ENCODE results near the gene B4GALNT3.

DNA sequence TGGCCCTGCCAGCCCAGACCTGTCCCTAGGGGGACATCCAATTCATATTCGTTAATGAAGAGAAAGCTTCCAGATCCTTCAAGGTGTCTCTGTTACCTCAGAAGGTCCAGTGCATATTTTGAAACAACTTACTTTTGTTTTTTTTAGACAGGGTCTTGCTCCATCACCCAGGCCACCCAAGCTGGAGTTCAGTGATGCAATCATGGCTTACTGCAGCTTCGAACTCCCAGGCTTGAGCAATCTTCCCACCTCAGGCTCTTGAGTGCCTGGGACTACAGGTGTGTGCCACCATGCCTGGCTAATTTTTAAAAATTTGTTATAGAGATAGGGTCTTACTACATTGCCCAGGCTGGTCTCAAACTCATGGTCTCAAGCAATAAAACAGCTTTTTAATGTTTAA lies 48.4 kb downstream of the B4GALNT3 start:
- TF ChIP-seq CTCF (IDR thresholded peaks at IDR 0.05) (no peak), POLR2A (IDR thresholded peaks at IDR 0.05) (no peak)
